Activated B cell treated with CpG ODN at 0.5 μM for 24 hours (primary cell): ENCODE results near the gene IGSF9. TPM values are rescaled to one million over a fixed set of nuclear protein-coding genes. Genes with fewer than 3 reads are reported as not detected.

Experiments used
- ATAC-seq: fragments of 200-7000 bp; cut with Tn5 transposase; one replicate; pipeline ENCODE4 v1.10.0; 2021; ENCODE audit warnings: low read depth, mild to moderate bottlenecking, moderate library complexity
- CTCF ChIA-PET: fragments of 350-600 bp; sonication (Branson Sonifier 250); formaldehyde crosslinking; loops from one replicate; lab custom pipeline; 2021; ENCODE audit warnings: antibody characterized with exemption; lab: Charles Lee
- POLR2A ChIA-PET: fragments of 350-600 bp; sonication (Branson Sonifier 250); formaldehyde crosslinking; loops from one replicate; lab custom pipeline; 2021; ENCODE audit warnings: antibody characterized with exemption; lab: Charles Lee
- DNase-seq: peaks from one replicate; pipeline ENCODE4 v3.0.0; 2022
- H3K27ac Mint-ChIP-seq: one replicate; pipeline ENCODE4 v1.8.0; 2020; ENCODE audit warnings: mixed read lengths
- H3K27me3 Mint-ChIP-seq: one replicate; pipeline ENCODE4 v1.8.0; 2021; ENCODE audit warnings: mixed read lengths
- H3K36me3 Mint-ChIP-seq: one replicate; pipeline ENCODE4 v1.8.0; 2021; ENCODE audit warnings: low read depth, mixed read lengths
- H3K4me1 Mint-ChIP-seq: one replicate; pipeline ENCODE4 v1.8.0; 2021; ENCODE audit warnings: mixed read lengths
- H3K4me3 Mint-ChIP-seq: one replicate; pipeline ENCODE4 v1.8.0; 2020; ENCODE audit warnings: mild to moderate bottlenecking, mixed read lengths
- H3K9me3 Mint-ChIP-seq: one replicate; pipeline ENCODE4 v1.8.0; 2020; ENCODE audit warnings: mixed read lengths
- intact Hi-C: fragments of 100-400 bp; cut with micrococcal nuclease; formaldehyde crosslinking; loops from one replicate; pipeline ENCODE4 v1.15.1; 2024
- total RNA-seq: library from RNA; stranded (reverse); gene quantifications from 2 replicates; pipeline ENCODE4 v1.2.3, GENCODE V29; 2022
- TF ChIP-seq, protein P1 (sequence below): fragments of 200-600 bp; IDR thresholded peaks from one replicate; pipeline ENCODE4 v1.8.0; 2022; ENCODE audit warnings: antibody characterized with exemption, mild to moderate bottlenecking

The IGSF9 gene
- total RNA-seq, 1 donor from 2014 or later, result not detected

DNA sequence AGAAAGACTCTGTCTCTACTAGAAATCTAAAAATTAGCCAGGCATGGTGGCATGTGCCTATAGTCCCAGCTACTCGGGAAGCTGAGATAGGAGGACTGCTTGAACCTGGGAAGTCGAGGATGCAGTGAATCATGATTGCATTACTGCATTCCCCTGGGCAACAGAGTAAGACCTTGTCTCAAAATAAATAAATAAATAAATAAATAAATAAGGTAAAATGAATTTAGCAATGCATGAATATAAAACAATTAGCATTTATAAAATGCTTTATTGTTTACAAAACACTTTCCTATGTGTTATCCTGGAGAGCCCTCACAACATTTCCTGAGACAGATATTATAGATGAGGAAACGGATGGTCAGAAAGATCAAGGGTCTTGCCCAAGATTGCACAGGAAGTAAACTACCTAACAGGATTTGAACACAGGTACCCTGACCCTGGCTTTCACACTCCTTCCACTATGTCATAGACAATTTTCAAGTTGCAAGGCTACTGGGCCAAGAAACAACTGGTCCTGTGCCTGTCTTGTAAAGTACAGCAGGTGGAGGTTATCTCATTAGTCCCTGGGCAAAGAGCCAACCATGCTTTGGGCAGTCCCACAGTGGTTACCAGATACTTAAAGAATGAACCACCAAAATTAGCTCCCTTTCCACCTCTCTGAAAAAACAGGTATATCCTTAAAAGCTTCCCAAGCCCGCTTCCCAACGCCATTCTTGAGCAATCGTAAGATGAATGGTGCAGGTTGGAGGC, 67.5 kb downstream of the IGSF9 start:
- H3K4me3 Mint-ChIP-seq, result no peak overlapping the region
- ATAC-seq (no peak), DNase-seq (no peak)
- ChIA-PET CTCF (no interaction called here), POLR2A (no interaction called here)
- no peaks in the 10 kb centered on the region for H3K36me3 Mint-ChIP-seq
- H3K4me1 Mint-ChIP-seq, result no peaks in the 10 kb centered on the region
- no peaks in the 10 kb centered on the region for H3K9me3 Mint-ChIP-seq
- intact Hi-C loops, result no loop called here
- TF ChIP-seq, protein P1, sequence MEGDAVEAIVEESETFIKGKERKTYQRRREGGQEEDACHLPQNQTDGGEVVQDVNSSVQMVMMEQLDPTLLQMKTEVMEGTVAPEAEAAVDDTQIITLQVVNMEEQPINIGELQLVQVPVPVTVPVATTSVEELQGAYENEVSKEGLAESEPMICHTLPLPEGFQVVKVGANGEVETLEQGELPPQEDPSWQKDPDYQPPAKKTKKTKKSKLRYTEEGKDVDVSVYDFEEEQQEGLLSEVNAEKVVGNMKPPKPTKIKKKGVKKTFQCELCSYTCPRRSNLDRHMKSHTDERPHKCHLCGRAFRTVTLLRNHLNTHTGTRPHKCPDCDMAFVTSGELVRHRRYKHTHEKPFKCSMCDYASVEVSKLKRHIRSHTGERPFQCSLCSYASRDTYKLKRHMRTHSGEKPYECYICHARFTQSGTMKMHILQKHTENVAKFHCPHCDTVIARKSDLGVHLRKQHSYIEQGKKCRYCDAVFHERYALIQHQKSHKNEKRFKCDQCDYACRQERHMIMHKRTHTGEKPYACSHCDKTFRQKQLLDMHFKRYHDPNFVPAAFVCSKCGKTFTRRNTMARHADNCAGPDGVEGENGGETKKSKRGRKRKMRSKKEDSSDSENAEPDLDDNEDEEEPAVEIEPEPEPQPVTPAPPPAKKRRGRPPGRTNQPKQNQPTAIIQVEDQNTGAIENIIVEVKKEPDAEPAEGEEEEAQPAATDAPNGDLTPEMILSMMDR, result no peak
- no peaks in the 10 kb centered on the region for H3K27me3 Mint-ChIP-seq
- H3K27ac Mint-ChIP-seq, result no peak overlapping the region

Other genes starting within 250 kb of the IGSF9 start
- not detected in 2 replicates for gene CRP, start 231.0 kb downstream of the IGSF9 start, total RNA-seq
- 15.5 and 15.7 TPM in 2 replicates for gene DUSP23, start 164.7 kb downstream of the IGSF9 start, total RNA-seq
- not detected in 2 replicates for gene FCRL6, start 143.3 kb downstream of the IGSF9 start, total RNA-seq
- 0.27 TPM in 2 replicates for gene SLAMF8, start 118.7 kb downstream of the IGSF9 start, total RNA-seq
- not detected in 2 replicates for gene VSIG8, start 83.0 kb downstream of the IGSF9 start, total RNA-seq
- 1.2 and 1.8 TPM in 2 replicates for gene CFAP45, start 45.4 kb downstream of the IGSF9 start, total RNA-seq
- gene TAGLN2, start 20.1 kb downstream of the IGSF9 start, total RNA-seq, result 327 and 364 TPM in 2 replicates
- gene SLAMF9, start 8.6 kb upstream of the IGSF9 start, total RNA-seq, result not detected in 2 replicates
- 4.5 and 5.3 TPM in 2 replicates for gene PIGM, start 86.4 kb upstream of the IGSF9 start, total RNA-seq
- gene KCNJ10, start 124.5 kb upstream of the IGSF9 start, total RNA-seq, result not detected in 2 replicates
- not detected in 2 replicates for gene KCNJ9, start 135.9 kb upstream of the IGSF9 start, total RNA-seq
- gene IGSF8, start 153.0 kb upstream of the IGSF9 start, total RNA-seq, result 25.4 and 27.9 TPM in 2 replicates
- not detected in 2 replicates for gene ATP1A2, start 170.1 kb upstream of the IGSF9 start, total RNA-seq
- not detected in 2 replicates for gene ATP1A4, start 206.0 kb upstream of the IGSF9 start, total RNA-seq
- not detected in 2 replicates for gene CASQ1, start 245.0 kb upstream of the IGSF9 start, total RNA-seq